GM12874 (cell line): ENCODE results near the gene DBT.

Experiments
- TF ChIP-seq, protein P1 (sequence below): IDR thresholded peaks from 2 replicates; pipeline ENCODE4 v1.5.1; 2011; ENCODE audit warnings: low read depth, mild to moderate bottlenecking, control low read depth, low read length, moderate library complexity; ENCODE audit not compliant: insufficient read depth

DBT gene

DNA sequence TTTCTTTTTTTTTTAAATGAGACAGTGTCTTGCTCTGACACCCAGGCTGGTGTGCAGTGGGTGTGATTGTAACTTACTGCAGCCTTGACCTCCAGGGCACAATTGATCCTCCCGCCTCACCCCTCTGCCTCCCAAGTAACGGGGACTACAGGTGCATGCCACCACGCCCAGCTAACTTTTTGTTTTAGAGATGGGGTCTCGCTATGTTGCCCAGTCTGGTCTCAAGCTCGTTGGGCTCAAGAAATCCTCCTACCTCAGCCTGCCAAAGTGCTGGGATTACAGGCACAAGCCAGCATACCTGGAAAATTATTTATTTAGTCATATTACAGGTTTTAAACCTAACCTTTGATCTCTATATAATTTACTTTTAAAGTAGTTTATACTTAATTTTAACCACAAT lies 84.9 kb downstream of the DBT start:
- TF ChIP-seq, protein P1, sequence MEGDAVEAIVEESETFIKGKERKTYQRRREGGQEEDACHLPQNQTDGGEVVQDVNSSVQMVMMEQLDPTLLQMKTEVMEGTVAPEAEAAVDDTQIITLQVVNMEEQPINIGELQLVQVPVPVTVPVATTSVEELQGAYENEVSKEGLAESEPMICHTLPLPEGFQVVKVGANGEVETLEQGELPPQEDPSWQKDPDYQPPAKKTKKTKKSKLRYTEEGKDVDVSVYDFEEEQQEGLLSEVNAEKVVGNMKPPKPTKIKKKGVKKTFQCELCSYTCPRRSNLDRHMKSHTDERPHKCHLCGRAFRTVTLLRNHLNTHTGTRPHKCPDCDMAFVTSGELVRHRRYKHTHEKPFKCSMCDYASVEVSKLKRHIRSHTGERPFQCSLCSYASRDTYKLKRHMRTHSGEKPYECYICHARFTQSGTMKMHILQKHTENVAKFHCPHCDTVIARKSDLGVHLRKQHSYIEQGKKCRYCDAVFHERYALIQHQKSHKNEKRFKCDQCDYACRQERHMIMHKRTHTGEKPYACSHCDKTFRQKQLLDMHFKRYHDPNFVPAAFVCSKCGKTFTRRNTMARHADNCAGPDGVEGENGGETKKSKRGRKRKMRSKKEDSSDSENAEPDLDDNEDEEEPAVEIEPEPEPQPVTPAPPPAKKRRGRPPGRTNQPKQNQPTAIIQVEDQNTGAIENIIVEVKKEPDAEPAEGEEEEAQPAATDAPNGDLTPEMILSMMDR: no peak

DNA sequence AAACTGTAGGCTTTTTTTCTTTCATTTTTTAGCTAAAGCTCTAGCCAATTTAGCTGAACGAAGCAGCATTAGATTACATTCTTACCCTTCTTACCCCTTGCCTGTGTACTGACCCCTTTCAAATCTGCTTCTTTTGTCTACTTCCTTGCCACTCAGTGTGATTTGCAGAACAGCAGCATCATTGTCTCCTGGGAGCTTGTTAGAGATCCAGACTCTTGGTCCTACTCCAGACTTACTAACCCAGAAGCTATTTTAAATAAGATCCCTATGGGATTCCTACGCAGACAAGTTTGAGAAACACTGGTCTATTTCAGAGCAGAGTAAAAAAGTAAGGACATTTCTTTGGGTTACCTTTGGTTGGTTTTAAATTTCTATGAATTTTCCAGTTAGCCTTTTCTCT lies 85.4 kb downstream of the DBT start:
- TF ChIP-seq, protein P1: no peak

DNA sequence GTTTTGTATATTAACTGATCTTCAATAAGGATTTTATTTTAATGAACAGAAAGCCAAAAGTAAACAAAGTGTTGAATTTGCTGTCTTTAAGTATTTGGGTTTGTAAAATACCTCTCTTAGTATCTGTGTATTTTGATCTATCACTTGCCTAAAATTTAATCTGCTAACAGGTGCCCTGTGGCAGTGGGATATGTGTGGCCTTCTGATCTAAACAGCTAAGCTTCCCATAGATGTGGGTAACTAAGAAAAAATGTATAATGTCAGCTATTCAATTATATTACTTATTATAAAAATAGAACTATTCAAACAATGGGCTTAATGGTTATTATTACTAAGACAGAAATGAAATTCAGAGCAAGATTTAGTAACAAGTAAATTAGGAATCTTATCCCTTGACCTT lies 86.8 kb downstream of the DBT start:
- TF ChIP-seq, protein P1: no peak

DNA sequence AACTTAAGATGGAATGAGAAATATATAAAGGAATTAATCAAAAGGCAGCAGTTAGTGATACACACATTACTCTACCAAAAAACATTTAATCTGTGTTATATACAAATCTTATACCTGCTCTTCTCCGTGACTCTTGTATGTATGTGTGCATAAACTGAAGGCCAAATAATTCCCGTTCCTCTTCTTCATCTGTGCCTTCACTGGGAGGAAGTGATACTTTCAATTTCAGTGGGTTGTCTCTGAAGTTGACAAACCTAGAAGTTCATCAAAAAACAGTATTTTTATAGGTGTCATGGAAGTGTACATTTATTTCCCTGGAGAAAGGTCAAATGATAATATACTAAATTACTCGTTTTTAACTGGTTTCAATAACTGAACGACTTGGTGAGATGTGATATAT lies 97.4 kb downstream of the DBT start:
- TF ChIP-seq, protein P1: no peak

DNA sequence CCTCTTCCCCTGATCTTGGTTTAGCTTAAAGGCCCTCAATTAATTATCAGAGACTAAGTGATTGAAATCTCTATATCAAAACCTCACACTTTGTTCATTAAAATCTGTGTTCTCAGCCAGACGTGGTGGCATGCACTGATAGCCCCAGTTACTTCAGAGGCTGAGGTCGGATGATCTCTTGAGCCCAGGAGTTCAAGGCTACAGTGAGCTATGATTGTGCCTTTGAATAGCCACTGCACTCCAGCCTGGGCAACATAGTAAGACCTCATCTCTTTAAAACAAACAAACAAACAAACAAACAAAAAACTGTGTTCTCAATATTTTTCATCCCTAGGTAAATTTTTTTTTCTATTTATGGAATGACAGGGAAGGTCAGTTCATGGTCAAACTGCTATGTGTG lies 98.0 kb downstream of the DBT start:
- TF ChIP-seq, protein P1: no peak

DNA sequence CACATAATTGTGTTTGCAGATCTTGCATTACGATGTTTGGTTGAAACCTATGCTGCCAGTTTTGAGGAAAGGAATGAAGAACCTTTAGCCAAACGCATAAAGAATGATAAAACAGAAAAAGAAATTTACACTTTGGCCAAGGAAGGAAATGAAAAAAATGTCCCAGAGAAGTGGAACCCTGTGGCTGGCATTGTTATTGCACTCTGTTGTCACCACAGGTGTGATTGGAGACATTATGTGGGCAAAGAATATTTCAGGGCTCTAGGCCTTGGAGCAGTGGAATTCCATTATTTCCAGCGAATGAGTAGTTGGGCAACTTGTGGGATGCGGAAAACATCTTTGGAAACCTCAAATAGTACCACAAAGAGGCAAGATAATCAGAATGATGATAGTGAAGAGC lies 101.8 kb downstream of the DBT start:
- TF ChIP-seq, protein P1: peak; percentile 10; the same call in 1 of the 2 replicates

DNA sequence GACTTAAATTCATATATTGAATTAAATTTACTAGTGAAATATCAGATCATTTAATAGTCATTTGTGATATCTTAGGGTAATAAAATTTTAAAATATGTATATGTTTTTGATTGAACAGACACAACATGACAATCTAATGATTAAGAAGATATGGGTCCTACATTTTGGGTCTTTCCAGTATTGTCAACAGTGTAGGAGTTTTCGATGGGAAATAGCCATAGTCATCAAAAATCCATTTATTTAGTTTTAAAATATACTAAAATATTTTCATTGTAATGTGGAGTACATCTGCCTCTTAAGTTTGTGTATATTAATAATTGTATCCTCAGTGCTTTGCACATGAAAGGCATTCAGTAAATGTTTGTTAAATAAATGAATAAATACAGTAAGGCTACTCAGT lies 102.7 kb downstream of the DBT start:
- TF ChIP-seq, protein P1: no peak

DNA sequence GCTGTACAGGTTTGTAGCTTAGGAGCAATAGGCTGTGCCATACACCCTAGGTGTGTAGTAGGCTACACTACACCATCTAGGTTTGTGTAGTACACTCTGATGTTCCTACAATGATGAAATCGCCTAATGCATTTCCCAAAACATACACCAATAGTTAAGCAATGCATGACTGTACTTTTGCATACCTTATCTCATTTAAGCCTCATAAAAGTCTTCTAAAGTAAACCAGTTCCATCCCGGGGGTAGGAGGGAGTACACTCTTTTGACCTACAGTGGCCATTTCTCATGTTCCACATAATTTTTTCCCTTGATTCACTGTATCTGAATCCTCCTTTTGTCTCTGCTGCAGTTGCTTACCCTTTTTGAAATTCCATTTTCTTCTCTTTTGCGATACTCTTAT lies 104.5 kb downstream of the DBT start:
- TF ChIP-seq, protein P1: no peak
